HCT116 (cell line): ENCODE data around the gene CACNA1C. TPM values are rescaled to one million over a fixed set of nuclear protein-coding genes. Genes with fewer than 3 reads are reported as not detected.

ENCODE experiments used
- ATAC-seq: fragments of 200-7000 bp; cut with Tn5 transposase; 2 replicates; pipeline ENCODE4 v1.9.1; 2020; ENCODE audit warnings: mild to moderate bottlenecking, moderate library complexity
- BruUV-seq: library from RNA; stranded (reverse); fragments of 400-500 nt; replicated peaks from 2 replicates; lab custom pipeline; 2021; lab: Mats Ljungman, UMichigan
- CTCF ChIA-PET: fragments of 300-600 bp; sonication (Branson Sonifier 250); formaldehyde crosslinking; loops from one replicate; lab custom pipeline; 2021; ENCODE audit warnings: antibody characterized with exemption; lab: Charles Lee
- POLR2A ChIA-PET: fragments of 300-600, 350-600 bp; sonication (Branson Sonifier 250); formaldehyde crosslinking; loops from one replicate; lab custom pipeline; 2021; ENCODE audit warnings: antibody characterized with exemption; lab: Charles Lee
- RAD21 ChIA-PET, 2 experiments: fragments of 300-600 bp; sonication (Branson Sonifier 250); formaldehyde crosslinking; loops; one replicate each; lab custom pipeline; 2023; ENCODE audit warnings: low total read pairs in 2 of 2; ENCODE audit not compliant: uncharacterized antibody in 2 of 2, unreplicated experiment in 2 of 2, low non-redundant PET in 1 of 2; lab: Charles Lee
- DNase-seq: peaks from one replicate; pipeline ENCODE4 v3.0.0-alpha.2; 2010; ENCODE audit warnings: low read depth, low spot score
- H2AFZ ChIP-seq: fragments of 200-600 bp; shearing (Covaris generic), sonication (generic); 2 replicates; pipeline ENCODE4 v1.6.1; 2017; ENCODE audit warnings: low read depth, mixed run types, mixed read lengths, antibody characterized with exemption, low read length; ENCODE audit not compliant: poor library complexity, severe bottlenecking
- H3K27ac ChIP-seq: 2 replicates; pipeline ENCODE4 v1.5.1; 2012; ENCODE audit warnings: low read depth, low read length
- H3K27me3 ChIP-seq: fragments of 200-600 bp; sonication (generic); 2 replicates; pipeline ENCODE4 v1.6.1; 2016; ENCODE audit warnings: mixed run types, low read length, mixed read lengths; ENCODE audit not compliant: insufficient read depth
- H3K36me3 ChIP-seq, 2 experiments: fragments of 200-500 bp in 1 of 2; fragments of 200-600 bp in 1 of 2; sonication (Bioruptor generic) in 1 of 2; sonication (generic) in 1 of 2; 2 replicates each; pipeline versions ENCODE4 v1.5.1 to v1.6.1; 2014 to 2016; ENCODE audit warnings: low read length in 2 of 2, inconsistent platforms in 1 of 2, mixed read lengths in 1 of 2, mixed run types in 1 of 2; ENCODE audit not compliant: insufficient read depth in 2 of 2, control insufficient read depth in 1 of 2
- H3K4me1 ChIP-seq, 2 experiments: fragments of 200-600 bp in 1 of 2; sonication (generic) in 1 of 2; 2 replicates each; pipeline versions ENCODE4 v1.5.1 to v1.6.1; 2012 to 2017; ENCODE audit warnings: low read length in 2 of 2, inconsistent platforms in 1 of 2, mild to moderate bottlenecking in 1 of 2, mixed read lengths in 1 of 2, mixed run types in 1 of 2, moderate library complexity in 1 of 2; ENCODE audit not compliant: insufficient read depth in 2 of 2, control insufficient read depth in 1 of 2
- H3K4me2 ChIP-seq: fragments of 200-600 bp; sonication (generic); 2 replicates; pipeline ENCODE4 v1.6.1; 2017; ENCODE audit warnings: mixed run types, low read length, mixed read lengths
- H3K4me3 ChIP-seq, 2 experiments: fragments of 200-600 bp in 1 of 2; sonication (generic) in 1 of 2; replicated peaks in 1 of 2; 2 replicates each; pipeline ENCODE4 v1.5.1; 2011 to 2016; ENCODE audit warnings: low read length in 2 of 2, control low read depth in 1 of 2, low read depth in 1 of 2, mild to moderate bottlenecking in 1 of 2, mixed read lengths in 1 of 2, mixed run types in 1 of 2
- H3K79me2 ChIP-seq: fragments of 200-600 bp; sonication (generic); 2 replicates; pipeline ENCODE4 v1.6.1; 2017; ENCODE audit warnings: mild to moderate bottlenecking, mixed run types, low read length, moderate library complexity, mixed read lengths; ENCODE audit not compliant: insufficient read depth
- H3K9ac ChIP-seq: fragments of 200-600 bp; sonication (generic); 2 replicates; pipeline ENCODE4 v1.6.1; 2016; ENCODE audit warnings: low read length, mixed read lengths
- H3K9me2 ChIP-seq: fragments of 200-600 bp; sonication (generic), shearing (Covaris generic); 2 replicates; pipeline ENCODE4 v1.6.1; 2017; ENCODE audit warnings: mixed run types, mild to moderate bottlenecking, moderate library complexity; ENCODE audit not compliant: insufficient read depth
- H3K9me3 ChIP-seq, 2 experiments: fragments of 200-500 bp in 1 of 2; fragments of 200-600 bp in 1 of 2; sonication (Bioruptor generic) in 1 of 2; sonication (generic) in 1 of 2; 2 replicates each; pipeline ENCODE4 v1.6.1; 2014 to 2017; ENCODE audit warnings: low read length in 2 of 2, mixed read lengths in 2 of 2, inconsistent platforms in 1 of 2, low read depth in 1 of 2, mild to moderate bottlenecking in 1 of 2, mixed run types in 1 of 2, moderate library complexity in 1 of 2; ENCODE audit not compliant: control insufficient read depth in 1 of 2, insufficient read depth in 1 of 2
- H4K20me1 ChIP-seq: fragments of 200-600 bp; sonication (generic), shearing (Covaris generic); 2 replicates; pipeline ENCODE4 v1.6.1; 2017; ENCODE audit warnings: mixed run types, mild to moderate bottlenecking, moderate library complexity; ENCODE audit not compliant: insufficient read depth
- CBX3 ChIP-seq: IDR thresholded peaks from 2 replicates; pipeline ENCODE4 v1.6.1; 2012; ENCODE audit warnings: low read depth
- CTCF ChIP-seq, 3 experiments: fragments of 200-600 bp in 1 of 3; sonication (generic) in 1 of 3; IDR thresholded peaks in 2 of 3; conservative IDR thresholded peaks in 1 of 3; 2 replicates each; pipeline ENCODE4 v1.5.1; 2012 to 2017; ENCODE audit warnings: low read depth in 2 of 3, low read length in 2 of 3, antibody characterized with exemption in 1 of 3, borderline replicate concordance in 1 of 3, control low read depth in 1 of 3, mild to moderate bottlenecking in 1 of 3, mixed read lengths in 1 of 3, mixed run types in 1 of 3, moderate library complexity in 1 of 3; ENCODE audit not compliant: insufficient read depth in 1 of 3
- EGR1 ChIP-seq: IDR thresholded peaks from 2 replicates; pipeline ENCODE4 v1.6.1; 2012; ENCODE audit warnings: low read depth
- ELF1 ChIP-seq: IDR thresholded peaks from 2 replicates; pipeline ENCODE4 v1.6.1; 2012; ENCODE audit warnings: low read depth, borderline replicate concordance
- FOSL1 ChIP-seq: IDR thresholded peaks from 2 replicates; pipeline ENCODE4 v1.6.1; 2012; ENCODE audit warnings: low read depth
- JUND ChIP-seq: IDR thresholded peaks from 2 replicates; pipeline ENCODE4 v1.6.1; 2012
- POLR2A ChIP-seq: IDR thresholded peaks from 2 replicates; pipeline ENCODE4 v1.7.0; 2011; ENCODE audit warnings: borderline replicate concordance; ENCODE audit not compliant: insufficient read depth, insufficient read length; ENCODE audit errors: extremely low read depth
- POLR2AphosphoS5 ChIP-seq: IDR thresholded peaks from 2 replicates; pipeline ENCODE4 v1.6.1; 2011; ENCODE audit warnings: mild to moderate bottlenecking, low read depth, low read length, moderate library complexity
- RAD21 ChIP-seq: IDR thresholded peaks from 2 replicates; pipeline ENCODE4 v1.6.1; 2012; ENCODE audit warnings: low read depth, mild to moderate bottlenecking
- SRF ChIP-seq: IDR thresholded peaks from 2 replicates; pipeline ENCODE4 v1.6.1; 2012; ENCODE audit warnings: low read depth
- TCF7L2 ChIP-seq: IDR thresholded peaks from 2 replicates; pipeline ENCODE4 v1.7.0; 2011; ENCODE audit warnings: borderline replicate concordance, inconsistent platforms; ENCODE audit not compliant: insufficient read depth, insufficient read length; ENCODE audit errors: extremely low read depth
- YY1 ChIP-seq: IDR thresholded peaks from 2 replicates; pipeline ENCODE4 v1.6.1; 2011; ENCODE audit warnings: low read length, low read depth, moderate library complexity, mild to moderate bottlenecking; ENCODE audit not compliant: insufficient replicate concordance; ENCODE audit errors: extremely low read depth
- ZNF274 ChIP-seq: fragments of 200-500 bp; sonication (Bioruptor generic); IDR thresholded peaks from 2 replicates; pipeline ENCODE4 v1.6.1; 2014; ENCODE audit warnings: mild to moderate bottlenecking, low read depth, low read length, inconsistent platforms
- intact Hi-C: fragments of 100-400 bp; cut with micrococcal nuclease; formaldehyde crosslinking; loops from 2 replicates; pipeline ENCODE4 v1.10.0; 2022
- total RNA-seq: library from RNA; stranded (reverse); gene quantifications from one replicate; pipeline ENCODE4 v1.2.1, GENCODE V29; 2021; ENCODE audit not compliant: unreplicated experiment
- TF ChIP-seq, protein P1 (sequence below): IDR thresholded peaks from 2 replicates; pipeline ENCODE4 v1.6.1; 2012; ENCODE audit warnings: low read depth
- TF ChIP-seq, protein P2 (sequence below): IDR thresholded peaks from 2 replicates; pipeline ENCODE4 v1.6.1; 2012
- TF ChIP-seq, protein P3 (sequence below): IDR thresholded peaks from 2 replicates; pipeline ENCODE4 v1.6.1; 2011; ENCODE audit warnings: mild to moderate bottlenecking, low read length, moderate library complexity; ENCODE audit not compliant: insufficient replicate concordance; ENCODE audit errors: extremely low read depth

Gene CACNA1C
- total RNA-seq, 1 experiment from 2014 or later: 0.05 TPM

DNA sequence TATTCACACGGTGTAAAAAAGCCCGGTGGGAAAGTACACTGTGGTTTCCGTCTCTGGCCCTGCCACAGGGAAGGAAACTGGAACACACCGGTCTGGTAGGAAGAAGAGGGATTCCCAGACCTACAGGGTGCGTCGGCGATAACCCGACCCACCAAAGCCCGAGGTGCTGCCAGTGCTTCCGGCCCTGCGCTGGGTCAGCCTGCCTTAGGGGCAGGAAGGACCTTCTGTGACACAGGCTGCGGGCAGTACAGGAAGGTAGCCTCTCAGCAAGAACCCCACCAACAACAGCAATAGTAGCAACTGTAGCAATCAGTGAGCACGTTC, 572.5 kb downstream of the CACNA1C start:
- H3K4me1 ChIP-seq: peaks cover 0 to 8% of the 10 kb centered on the region in 2 experiments; a peak in 2 of 4 replicates
- ChIA-PET RAD21 (no interaction called here), POLR2A (interaction anchor here (1.4 kb wide), 1 partner anchor 16 kb away, joined by 3 read pairs; no protein-coding TSS in a partner anchor), CTCF (interaction anchor here (1.2 to 1.4 kb wide), 2 partner anchors 10 to 16 kb away, joined by 3 to 13 read pairs; no protein-coding TSS in a partner anchor)
- no peaks in the 10 kb centered on the region for H4K20me1 ChIP-seq
- no TSS peak for BruUV-seq
- no peaks in the 10 kb centered on the region for H3K79me2 ChIP-seq
- H3K9me3 ChIP-seq: no peaks in the 10 kb centered on the region
- intact Hi-C loops: no loop called here
- H3K36me3 ChIP-seq: no peaks in the 10 kb centered on the region
- no peak overlapping the region for H3K4me3 ChIP-seq
- H3K27ac ChIP-seq: no peak overlapping the region
- H2AFZ ChIP-seq: no peak overlapping the region
- DNase-seq: no peak
- no peak for TF ChIP-seq YY1
- TF ChIP-seq ZNF274: no peak
- TF ChIP-seq CTCF (IDR thresholded peaks at IDR 0.05 in 2 of 3, conservative IDR thresholded peaks at IDR 0.05 in 1 of 3; ENCODE audit: borderline replicate concordance in 1 of 3, insufficient read depth in 1 of 3, low read depth in 2 of 3, low read length in 2 of 3): no peak
- TF ChIP-seq, protein P1, sequence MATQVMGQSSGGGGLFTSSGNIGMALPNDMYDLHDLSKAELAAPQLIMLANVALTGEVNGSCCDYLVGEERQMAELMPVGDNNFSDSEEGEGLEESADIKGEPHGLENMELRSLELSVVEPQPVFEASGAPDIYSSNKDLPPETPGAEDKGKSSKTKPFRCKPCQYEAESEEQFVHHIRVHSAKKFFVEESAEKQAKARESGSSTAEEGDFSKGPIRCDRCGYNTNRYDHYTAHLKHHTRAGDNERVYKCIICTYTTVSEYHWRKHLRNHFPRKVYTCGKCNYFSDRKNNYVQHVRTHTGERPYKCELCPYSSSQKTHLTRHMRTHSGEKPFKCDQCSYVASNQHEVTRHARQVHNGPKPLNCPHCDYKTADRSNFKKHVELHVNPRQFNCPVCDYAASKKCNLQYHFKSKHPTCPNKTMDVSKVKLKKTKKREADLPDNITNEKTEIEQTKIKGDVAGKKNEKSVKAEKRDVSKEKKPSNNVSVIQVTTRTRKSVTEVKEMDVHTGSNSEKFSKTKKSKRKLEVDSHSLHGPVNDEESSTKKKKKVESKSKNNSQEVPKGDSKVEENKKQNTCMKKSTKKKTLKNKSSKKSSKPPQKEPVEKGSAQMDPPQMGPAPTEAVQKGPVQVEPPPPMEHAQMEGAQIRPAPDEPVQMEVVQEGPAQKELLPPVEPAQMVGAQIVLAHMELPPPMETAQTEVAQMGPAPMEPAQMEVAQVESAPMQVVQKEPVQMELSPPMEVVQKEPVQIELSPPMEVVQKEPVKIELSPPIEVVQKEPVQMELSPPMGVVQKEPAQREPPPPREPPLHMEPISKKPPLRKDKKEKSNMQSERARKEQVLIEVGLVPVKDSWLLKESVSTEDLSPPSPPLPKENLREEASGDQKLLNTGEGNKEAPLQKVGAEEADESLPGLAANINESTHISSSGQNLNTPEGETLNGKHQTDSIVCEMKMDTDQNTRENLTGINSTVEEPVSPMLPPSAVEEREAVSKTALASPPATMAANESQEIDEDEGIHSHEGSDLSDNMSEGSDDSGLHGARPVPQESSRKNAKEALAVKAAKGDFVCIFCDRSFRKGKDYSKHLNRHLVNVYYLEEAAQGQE: no peak
- no peak for TF ChIP-seq POLR2AphosphoS5
- no peak for TF ChIP-seq JUND
- no peak for TF ChIP-seq EGR1
- no peak for TF ChIP-seq CBX3
- TF ChIP-seq, protein P2, sequence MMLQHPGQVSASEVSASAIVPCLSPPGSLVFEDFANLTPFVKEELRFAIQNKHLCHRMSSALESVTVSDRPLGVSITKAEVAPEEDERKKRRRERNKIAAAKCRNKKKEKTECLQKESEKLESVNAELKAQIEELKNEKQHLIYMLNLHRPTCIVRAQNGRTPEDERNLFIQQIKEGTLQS: no peak
- TF ChIP-seq SRF: no peak
- no peak for TF ChIP-seq FOSL1
- no peak for TF ChIP-seq ELF1
- no peak for TF ChIP-seq RAD21
- TF ChIP-seq TCF7L2: no peak
- TF ChIP-seq, protein P3, sequence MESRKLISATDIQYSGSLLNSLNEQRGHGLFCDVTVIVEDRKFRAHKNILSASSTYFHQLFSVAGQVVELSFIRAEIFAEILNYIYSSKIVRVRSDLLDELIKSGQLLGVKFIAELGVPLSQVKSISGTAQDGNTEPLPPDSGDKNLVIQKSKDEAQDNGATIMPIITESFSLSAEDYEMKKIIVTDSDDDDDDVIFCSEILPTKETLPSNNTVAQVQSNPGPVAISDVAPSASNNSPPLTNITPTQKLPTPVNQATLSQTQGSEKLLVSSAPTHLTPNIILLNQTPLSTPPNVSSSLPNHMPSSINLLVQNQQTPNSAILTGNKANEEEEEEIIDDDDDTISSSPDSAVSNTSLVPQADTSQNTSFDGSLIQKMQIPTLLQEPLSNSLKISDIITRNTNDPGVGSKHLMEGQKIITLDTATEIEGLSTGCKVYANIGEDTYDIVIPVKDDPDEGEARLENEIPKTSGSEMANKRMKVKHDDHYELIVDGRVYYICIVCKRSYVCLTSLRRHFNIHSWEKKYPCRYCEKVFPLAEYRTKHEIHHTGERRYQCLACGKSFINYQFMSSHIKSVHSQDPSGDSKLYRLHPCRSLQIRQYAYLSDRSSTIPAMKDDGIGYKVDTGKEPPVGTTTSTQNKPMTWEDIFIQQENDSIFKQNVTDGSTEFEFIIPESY: no peak
- TF ChIP-seq POLR2A: no peak
- H3K27me3 ChIP-seq: peaks cover 20% of the 10 kb centered on the region
- no peaks in the 10 kb centered on the region for H3K9me2 ChIP-seq
- no peak overlapping the region for H3K9ac ChIP-seq
- no peak for ATAC-seq
- H3K4me2 ChIP-seq: no peak overlapping the region
